ENCODE measurements around the gene PRPF6. TPM values are rescaled to one million over a fixed set of nuclear protein-coding genes. Genes with fewer than 3 reads are reported as not detected.

Gene PRPF6
- total RNA-seq, 2 experiments from 2014 or later, result 45.1 to 73.7 TPM

DNA sequence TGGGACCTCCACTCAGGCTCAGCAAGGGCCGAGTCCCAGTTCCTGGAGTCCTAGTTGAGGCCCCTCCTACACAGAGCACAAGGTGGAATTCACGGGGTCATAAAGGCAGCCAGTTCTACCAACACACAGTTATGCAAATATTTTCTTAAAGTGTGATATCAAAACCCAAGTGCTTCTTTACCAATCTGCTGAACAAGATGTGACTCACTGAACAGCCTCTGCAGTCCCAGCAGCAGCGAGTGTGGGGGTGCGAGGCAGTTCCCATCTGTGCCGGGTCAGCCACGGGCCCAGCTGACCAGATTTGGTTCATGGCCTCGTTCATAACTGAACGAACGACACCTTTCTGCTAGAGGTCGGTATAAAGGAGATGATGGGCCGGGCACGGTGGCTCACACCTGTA lies 77.6 kb downstream of the PRPF6 start:
- H3K27ac ChIP-seq (ENCODE audit: low read depth, low read length, poor library complexity, severe bottlenecking), result no peak overlapping the region
- H3K9me3 ChIP-seq (ENCODE audit: low read length), result no peaks in the 10 kb centered on the region
- H2AFZ ChIP-seq (ENCODE audit: low read length), result no peak overlapping the region
- no peak for DNase-seq (ENCODE audit: low spot score)
- no peaks in the 10 kb centered on the region for H3K9me2 ChIP-seq (ENCODE audit: insufficient read depth, low read length)
- H3K79me2 ChIP-seq (ENCODE audit: insufficient read depth, low read depth, low read length), result no peaks in the 10 kb centered on the region
- ChIA-PET CTCF (ENCODE audit: unreplicated experiment) (no interaction called here), POLR2A (no interaction called here)
- no peak overlapping the region for H3K4me3 ChIP-seq (ENCODE audit: low read depth, low read length, poor library complexity, severe bottlenecking)
- H3K4me2 ChIP-seq (ENCODE audit: low read length), result no peak overlapping the region
- intact Hi-C loops (cut with micrococcal nuclease; ENCODE audit: unreplicated experiment), result no loop called here
- H3K4me1 ChIP-seq (ENCODE audit: insufficient read depth, low read length, poor library complexity, severe bottlenecking), result peaks cover 22% of the 10 kb centered on the region
- H4K20me1 ChIP-seq (ENCODE audit: insufficient read depth, low read length), result no peaks in the 10 kb centered on the region
- no peaks in the 10 kb centered on the region for H3K36me3 ChIP-seq (ENCODE audit: insufficient read depth, low read length)
- BruUV-seq (replicated peaks), result no TSS peak
- TF ChIP-seq EZH2phosphoT487 (IDR thresholded peaks at IDR 0.05; ENCODE audit: borderline replicate concordance, low read depth, low read length), result no peak
- TF ChIP-seq, protein P1, sequence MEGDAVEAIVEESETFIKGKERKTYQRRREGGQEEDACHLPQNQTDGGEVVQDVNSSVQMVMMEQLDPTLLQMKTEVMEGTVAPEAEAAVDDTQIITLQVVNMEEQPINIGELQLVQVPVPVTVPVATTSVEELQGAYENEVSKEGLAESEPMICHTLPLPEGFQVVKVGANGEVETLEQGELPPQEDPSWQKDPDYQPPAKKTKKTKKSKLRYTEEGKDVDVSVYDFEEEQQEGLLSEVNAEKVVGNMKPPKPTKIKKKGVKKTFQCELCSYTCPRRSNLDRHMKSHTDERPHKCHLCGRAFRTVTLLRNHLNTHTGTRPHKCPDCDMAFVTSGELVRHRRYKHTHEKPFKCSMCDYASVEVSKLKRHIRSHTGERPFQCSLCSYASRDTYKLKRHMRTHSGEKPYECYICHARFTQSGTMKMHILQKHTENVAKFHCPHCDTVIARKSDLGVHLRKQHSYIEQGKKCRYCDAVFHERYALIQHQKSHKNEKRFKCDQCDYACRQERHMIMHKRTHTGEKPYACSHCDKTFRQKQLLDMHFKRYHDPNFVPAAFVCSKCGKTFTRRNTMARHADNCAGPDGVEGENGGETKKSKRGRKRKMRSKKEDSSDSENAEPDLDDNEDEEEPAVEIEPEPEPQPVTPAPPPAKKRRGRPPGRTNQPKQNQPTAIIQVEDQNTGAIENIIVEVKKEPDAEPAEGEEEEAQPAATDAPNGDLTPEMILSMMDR (conservative IDR thresholded peaks at IDR 0.05; ENCODE audit: low read length), result no peak

DNA sequence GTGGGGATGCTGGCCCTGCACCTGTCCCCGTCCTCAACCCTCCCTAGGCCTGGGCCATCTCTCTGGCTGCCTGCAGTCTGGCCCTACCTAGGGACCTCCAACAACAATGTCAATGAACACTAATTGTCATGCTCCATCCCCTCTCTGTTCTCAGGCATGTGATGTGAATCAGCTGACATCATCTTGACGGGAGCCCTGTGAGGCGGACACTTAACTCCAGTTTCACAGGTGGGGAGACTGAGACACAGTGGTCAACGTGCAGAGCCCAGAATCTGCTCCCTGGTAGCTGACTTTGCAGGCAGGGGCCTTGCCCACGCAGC lies 81.3 kb downstream of the PRPF6 start:
- no peaks in the 10 kb centered on the region for H3K9me2 ChIP-seq (ENCODE audit: insufficient read depth, low read length)
- H4K20me1 ChIP-seq (ENCODE audit: insufficient read depth, low read length), result no peaks in the 10 kb centered on the region
- no peaks in the 10 kb centered on the region for H3K9me3 ChIP-seq (ENCODE audit: low read length)
- no peak overlapping the region for H3K27ac ChIP-seq (ENCODE audit: low read depth, low read length, poor library complexity, severe bottlenecking)
- TF ChIP-seq, protein P1 (conservative IDR thresholded peaks at IDR 0.05; ENCODE audit: low read length), result no peak
- no peak for TF ChIP-seq EZH2phosphoT487 (IDR thresholded peaks at IDR 0.05; ENCODE audit: borderline replicate concordance, low read depth, low read length)
- H3K79me2 ChIP-seq (ENCODE audit: insufficient read depth, low read depth, low read length), result no peaks in the 10 kb centered on the region
- H2AFZ ChIP-seq (ENCODE audit: low read length), result peak overlapping the region; percentile 84; the same call in 1 of the 2 replicates
- no peak for DNase-seq (ENCODE audit: low spot score)
- peak overlapping the region; percentile 78 for H3K4me2 ChIP-seq (ENCODE audit: low read length)
- ChIA-PET POLR2A (interaction anchor here (0.5 to 0.6 kb wide), 3 partner anchors 17 to 235 kb away, joined by 3 to 4 read pairs (median 3); partner anchors contain the start of gene RGS19), CTCF (ENCODE audit: unreplicated experiment) (no interaction called here)
- intact Hi-C loops (cut with micrococcal nuclease; ENCODE audit: unreplicated experiment), result loop anchor here (2.0 kb wide), 1 partner anchor 17 kb away; the partner anchor contains the start of gene RGS19
- H3K4me3 ChIP-seq (ENCODE audit: low read depth, low read length, poor library complexity, severe bottlenecking), result peak overlapping the region; percentile 86
- BruUV-seq (replicated peaks), result no TSS peak
- H3K36me3 ChIP-seq (ENCODE audit: insufficient read depth, low read length), result no peaks in the 10 kb centered on the region
- H3K4me1 ChIP-seq (ENCODE audit: insufficient read depth, low read length, poor library complexity, severe bottlenecking), result peaks cover 49% of the 10 kb centered on the region

DNA sequence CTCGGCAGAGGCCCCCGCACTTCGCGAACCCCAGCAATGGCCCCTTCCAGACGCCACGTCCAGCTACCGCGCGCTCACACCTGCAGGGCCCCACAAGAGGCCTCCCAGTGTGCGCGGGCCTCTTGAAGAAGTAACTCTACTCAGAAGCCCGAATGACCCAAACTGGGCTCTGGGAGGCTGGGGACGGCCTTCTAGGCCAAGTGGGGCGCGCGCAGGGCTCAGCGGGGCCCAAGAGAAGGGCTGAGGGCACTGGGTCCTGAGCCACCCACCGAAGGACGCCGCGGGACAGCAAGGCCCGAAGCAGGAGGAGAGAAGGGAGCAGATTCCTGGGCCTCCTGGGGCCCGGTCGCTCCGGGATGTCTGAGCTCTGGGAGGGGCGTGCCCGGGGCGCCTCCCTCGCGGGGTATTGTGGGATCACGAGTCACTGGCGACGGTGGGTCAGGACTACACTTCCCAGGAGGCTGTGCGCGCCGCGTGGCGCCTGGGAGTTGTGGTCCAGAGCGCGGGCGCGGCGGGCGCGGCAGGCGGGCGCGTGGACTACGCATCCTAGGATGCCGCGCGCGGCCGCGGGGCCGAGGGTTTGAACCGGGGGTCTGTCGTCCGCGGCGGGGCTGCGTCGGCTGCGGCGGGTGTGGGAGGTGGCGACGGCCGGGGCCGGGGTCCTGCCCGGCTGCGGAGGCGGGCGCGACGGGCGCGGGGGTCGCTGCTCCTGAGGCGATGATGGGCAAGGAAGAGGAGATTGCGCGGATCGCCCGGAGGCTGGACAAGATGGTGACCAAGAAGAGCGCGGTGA lies 81.9 kb downstream of the PRPF6 start, which contains the start of gene TCEA2:
Gene TCEA2, plus strand, starts transcription at position 603 of the 793 bp plus-strand sequence. Its CDS starts 115 bp downstream, at position 718.
- intact Hi-C loops (cut with micrococcal nuclease; ENCODE audit: unreplicated experiment), result loop anchor here (2.0 kb wide), 1 partner anchor 16 kb away; the partner anchor contains the start of gene RGS19

More for the DNA sequence above, 81.9 kb downstream of the PRPF6 start, which contains the start of gene TCEA2:
- POLR2A ChIA-PET, result interaction anchor here (0.5 to 0.6 kb wide), 2 partner anchors 123 to 235 kb away, joined by 3 to 4 read pairs; no protein-coding TSS in a partner anchor
- no peaks in the 10 kb centered on the region for H3K79me2 ChIP-seq (ENCODE audit: insufficient read depth, low read depth, low read length)
- H4K20me1 ChIP-seq (ENCODE audit: insufficient read depth, low read length), result no peaks in the 10 kb centered on the region
- DNase-seq (ENCODE audit: low spot score), result peak; percentile 96
- H3K9me2 ChIP-seq (ENCODE audit: insufficient read depth, low read length), result no peaks in the 10 kb centered on the region
- peak within 1 kb of the TSS; percentile 78 for H3K4me2 ChIP-seq (ENCODE audit: low read length)
- H3K4me3 ChIP-seq (ENCODE audit: low read depth, low read length, poor library complexity, severe bottlenecking), result peak within 1 kb of the TSS; percentile 86
- TF ChIP-seq, protein P1 (conservative IDR thresholded peaks at IDR 0.05; ENCODE audit: low read length), result no peak
- TF ChIP-seq EZH2phosphoT487 (IDR thresholded peaks at IDR 0.05; ENCODE audit: borderline replicate concordance, low read depth, low read length), result no peak
- peaks cover 45% of the 10 kb centered on the region for H3K4me1 ChIP-seq (ENCODE audit: insufficient read depth, low read length, poor library complexity, severe bottlenecking)
- no peaks in the 10 kb centered on the region for H3K36me3 ChIP-seq (ENCODE audit: insufficient read depth, low read length)
- CTCF ChIA-PET (ENCODE audit: unreplicated experiment), result no interaction called here
- H2AFZ ChIP-seq (ENCODE audit: low read length), result peak within 1 kb of the TSS; percentile 84
- no TSS peak for BruUV-seq (replicated peaks)
- H3K27ac ChIP-seq (ENCODE audit: low read depth, low read length, poor library complexity, severe bottlenecking), result no peak within 1 kb of the TSS
- no peaks in the 10 kb centered on the region for H3K9me3 ChIP-seq (ENCODE audit: low read length)
